Hepatocyte (in vitro differentiated cells): Measurements from ENCODE around the gene ZNF407. TPM values are rescaled to one million over a fixed set of nuclear protein-coding genes. Genes with fewer than 3 reads are reported as not detected.

ENCODE experiments used
- DNase-seq: peaks from one replicate; pipeline ENCODE4 v3.0.0-alpha.2; 2016; ENCODE audit warnings: low spot score
- H2AFZ ChIP-seq: fragments of 200-600 bp; sonication (generic); 2 replicates; pipeline ENCODE4 v1.6.0; 2016; ENCODE audit warnings: antibody characterized with exemption, mild to moderate bottlenecking
- H3K27ac ChIP-seq: fragments of 200-600 bp; sonication (generic); 2 replicates; pipeline ENCODE4 v1.5.1; 2016; ENCODE audit warnings: mild to moderate bottlenecking
- H3K27me3 ChIP-seq: fragments of 200-600 bp; sonication (generic); 2 replicates; pipeline ENCODE4 v1.6.1; 2016
- H3K36me3 ChIP-seq: fragments of 200-600 bp; sonication (generic); replicated peaks from 2 replicates; pipeline ENCODE4 v1.5.1; 2016; ENCODE audit warnings: low read depth; ENCODE audit not compliant: insufficient read depth
- H3K4me1 ChIP-seq: fragments of 200-600 bp; sonication (generic); 2 replicates; pipeline ENCODE4 v1.5.1; 2016; ENCODE audit warnings: mild to moderate bottlenecking, moderate library complexity; ENCODE audit not compliant: insufficient read depth
- H3K4me2 ChIP-seq: fragments of 200-600 bp; sonication (generic); 2 replicates; pipeline ENCODE4 v1.6.0; 2016
- H3K4me3 ChIP-seq: fragments of 200-600 bp; sonication (generic); 2 replicates; pipeline ENCODE4 v1.5.1; 2016; ENCODE audit warnings: mild to moderate bottlenecking
- H3K79me2 ChIP-seq: fragments of 200-600 bp; sonication (generic); 2 replicates; pipeline ENCODE4 v1.6.0; 2017; ENCODE audit warnings: mild to moderate bottlenecking
- H3K9me2 ChIP-seq: fragments of 200-600 bp; sonication (generic); replicated peaks from 2 replicates; pipeline ENCODE4 v1.6.0; 2017; ENCODE audit warnings: mild to moderate bottlenecking; ENCODE audit not compliant: insufficient read depth
- H3K9me3 ChIP-seq: fragments of 200-600 bp; sonication (generic); 2 replicates; pipeline ENCODE4 v1.5.1; 2016; ENCODE audit warnings: low read depth, mild to moderate bottlenecking
- H4K20me1 ChIP-seq: fragments of 200-600 bp; sonication (generic); 2 replicates; pipeline ENCODE4 v1.6.0; 2016; ENCODE audit warnings: mild to moderate bottlenecking; ENCODE audit not compliant: insufficient read depth, poor library complexity, severe bottlenecking
- CTCF ChIP-seq: fragments of 200-600 bp; sonication (generic); IDR thresholded peaks from 2 replicates; pipeline ENCODE4 v1.5.1; 2016; ENCODE audit warnings: antibody characterized with exemption, mild to moderate bottlenecking; ENCODE audit not compliant: poor library complexity
- EZH2 ChIP-seq: fragments of 200-600 bp; sonication (generic); IDR thresholded peaks from 2 replicates; pipeline ENCODE4 v1.6.1; 2016; ENCODE audit warnings: antibody characterized with exemption, mild to moderate bottlenecking, borderline replicate concordance
- EZH2phosphoT487 ChIP-seq: fragments of 200-600 bp; sonication (generic); IDR thresholded peaks from one replicate; pipeline ENCODE4 v1.6.1; 2018; ENCODE audit warnings: antibody characterized with exemption, mild to moderate bottlenecking, low read depth, moderate library complexity; ENCODE audit not compliant: unreplicated experiment, severe bottlenecking
- WGBS: methylation state at CpG from one replicate; pipeline ENCODE4 v1.1.6; 2016; ENCODE audit warnings: low lambda C conversion rate; ENCODE audit errors: missing lambda C conversion rate; 5-methylcytosine and 5-hydroxymethylcytosine counted together
- polyA plus RNA-seq: library from polyadenylated mRNA; unstranded; fragments of >200 nt; fragmentation: Nextera tagmentation; extraction: Ambion mirVana; gene quantifications from 2 replicates; pipeline ENCODE4 v1.2.1, GENCODE V29; 2016
- total RNA-seq: library from RNA; depleted of rRNA; stranded (reverse); fragments of >200 nt; gene quantifications from 2 replicates; pipeline ENCODE4 v1.2.3, GENCODE V29; 2014

The ZNF407 gene
- total and polyA plus RNA-seq, 2 experiments from 2014 or later: 3.2 to 12.4 TPM

- no peak for DNase-seq
- Histone ChIP-seq H3K79me2 (no peaks in the 10 kb centered on the region), H2AFZ (no peak overlapping the region), H3K27ac (no peak overlapping the region), H3K9me3 (no peaks in the 10 kb centered on the region), H4K20me1 (no peaks in the 10 kb centered on the region), H3K9me2 (no peaks in the 10 kb centered on the region), H3K4me2 (no peak overlapping the region), H3K4me1 (no peaks in the 10 kb centered on the region), H3K4me3 (no peak overlapping the region), H3K27me3 (no peaks in the 10 kb centered on the region), H3K36me3 (no peaks in the 10 kb centered on the region)
- WGBS: 97% methylated on average over 16 of the region's 16 CpGs
- TF ChIP-seq CTCF (no peak), EZH2 (no peak), EZH2phosphoT487 (no peak)
Observed at GRCh38 chr18:75029481-75029880, 431.8 kb downstream of the ZNF407 start.

- H3K36me3 ChIP-seq: no peaks in the 10 kb centered on the region
- no peak overlapping the region for H3K27ac ChIP-seq
- no peaks in the 10 kb centered on the region for H4K20me1 ChIP-seq
- H3K4me2 ChIP-seq: no peak overlapping the region
- H3K4me1 ChIP-seq: no peaks in the 10 kb centered on the region
- no peaks in the 10 kb centered on the region for H3K9me2 ChIP-seq
- no peaks in the 10 kb centered on the region for H3K79me2 ChIP-seq
- TF ChIP-seq EZH2 (no peak), EZH2phosphoT487 (no peak), CTCF (no peak)
- no peak overlapping the region for H3K4me3 ChIP-seq
- WGBS: 83% methylated on average over 11 of the region's 11 CpGs
- no peaks in the 10 kb centered on the region for H3K9me3 ChIP-seq
- no peaks in the 10 kb centered on the region for H3K27me3 ChIP-seq
- DNase-seq: no peak
- no peak overlapping the region for H2AFZ ChIP-seq
Observed at GRCh38 chr18:75031717-75032317, 434.1 kb downstream of the ZNF407 start.

- no peaks in the 10 kb centered on the region for H3K36me3 ChIP-seq
Observed at GRCh38 chr18:75033516-75033915, 435.8 kb downstream of the ZNF407 start.

More at GRCh38 chr18:75033516-75033915, 435.8 kb downstream of the ZNF407 start:
- no peaks in the 10 kb centered on the region for H3K9me2 ChIP-seq
- no peaks in the 10 kb centered on the region for H3K9me3 ChIP-seq
- no peak overlapping the region for H3K4me3 ChIP-seq
- TF ChIP-seq EZH2 (no peak), EZH2phosphoT487 (no peak), CTCF (no peak)
- WGBS: 87% methylated on average over 7 of the region's 7 CpGs
- DNase-seq: no peak
- H2AFZ ChIP-seq: no peak overlapping the region
- H3K4me1 ChIP-seq: no peaks in the 10 kb centered on the region
- no peak overlapping the region for H3K27ac ChIP-seq
- H3K27me3 ChIP-seq: no peaks in the 10 kb centered on the region
- no peak overlapping the region for H3K4me2 ChIP-seq
- no peaks in the 10 kb centered on the region for H4K20me1 ChIP-seq
- H3K79me2 ChIP-seq: no peaks in the 10 kb centered on the region
